ENCODE results near the gene COL4A2.

GRCh38 chr13:110436786-110437370 lies 129.8 kb downstream of the COL4A2 start:
- TF ChIP-seq TAF1 (IDR thresholded peaks at IDR 0.05; ENCODE audit: borderline replicate concordance, low read depth, low read length) (no peak), POLR2A (IDR thresholded peaks at IDR 0.05; ENCODE audit: low read depth, low read length) (no peak)
